ENCODE measurements around the gene KCNMA1. TPM values are rescaled to one million over a fixed set of nuclear protein-coding genes. Genes with fewer than 3 reads are reported as not detected.

The KCNMA1 gene
- polyA plus RNA-seq, 1 of the 3 experiments (the other 2 are of a cell fraction): 107 TPM

- TF ChIP-seq FOXJ3 (CRISPR knock-in tag; IDR thresholded peaks at IDR 0.05): peak; percentile 88; the same call in 1 of the 2 replicates
- TF ChIP-seq ZBTB33 (IDR thresholded peaks at IDR 0.05; ENCODE audit: borderline replicate concordance, low read depth): no peak
- no peak for TF ChIP-seq ELF1 (IDR thresholded peaks at IDR 0.05)
- no peak for TF ChIP-seq YY1 (IDR thresholded peaks at IDR 0.05; ENCODE audit: low read depth)
- TF ChIP-seq RAD21 (IDR thresholded peaks at IDR 0.05; ENCODE audit: low read length): peak; percentile 38
- no peak for TF ChIP-seq USF2 (IDR thresholded peaks at IDR 0.05; ENCODE audit: borderline replicate concordance, low read depth, low read length)
- 0 out of 2 replicates have a peak, but pooled peaks have one; percentile 9 for TF ChIP-seq TEAD4 (IDR thresholded peaks at IDR 0.05; ENCODE audit: borderline replicate concordance, insufficient read depth)
- no peak for TF ChIP-seq RFX5 (IDR thresholded peaks at IDR 0.05; ENCODE audit: low read length)
- TF ChIP-seq EZH2phosphoT487 (IDR thresholded peaks at IDR 0.05; ENCODE audit: borderline replicate concordance, low read depth): no peak
- TF ChIP-seq SMC3 (IDR thresholded peaks at IDR 0.05; ENCODE audit: low read depth, low read length): no peak
- no peak for TF ChIP-seq REST (IDR thresholded peaks at IDR 0.05; ENCODE audit: low read depth, low read length)
- TF ChIP-seq FOSL2 (IDR thresholded peaks at IDR 0.05; ENCODE audit: borderline replicate concordance, low read depth): no peak
- TF ChIP-seq POLR2AphosphoS5 (IDR thresholded peaks at IDR 0.05; ENCODE audit: low read depth, low read length): no peak
- TF ChIP-seq GATA2 (CRISPR knock-in tag; IDR thresholded peaks at IDR 0.05): peak; percentile 98
- peak in 1 of 2 experiments; percentile 96; a peak in 2 of 4 replicates for TF ChIP-seq EP300 (IDR thresholded peaks at IDR 0.05; ENCODE audit: borderline replicate concordance in 1 of 2, low read depth in 1 of 2, low read length in 1 of 2)
- no peak for TF ChIP-seq TAF1 (IDR thresholded peaks at IDR 0.05; ENCODE audit: borderline replicate concordance, low read depth, low read length)
- TF ChIP-seq NFIC (IDR thresholded peaks at IDR 0.05; ENCODE audit: borderline replicate concordance): no peak
These were observed 700.4 kb downstream of the KCNMA1 start (continued) for GRCh38 chr10:76937181-76937600.

All from SK-N-SH (cell line).